Panc1 (cell line): ENCODE data around the gene CAPRIN2. TPM values are rescaled to one million over a fixed set of nuclear protein-coding genes. Genes with fewer than 3 reads are reported as not detected.

Source experiments
- ATAC-seq: fragments of 200-7000 bp; cut with Tn5 transposase; 2 replicates; pipeline ENCODE4 v1.9.1; 2020; ENCODE audit warnings: mild to moderate bottlenecking, moderate library complexity
- BruUV-seq: library from RNA; stranded (reverse); fragments of 400-500 nt; replicated peaks from 2 replicates; lab custom pipeline; 2021; lab: Mats Ljungman, UMichigan
- CTCF ChIA-PET: fragments of 300-600 bp; sonication (Branson Sonifier 250); formaldehyde crosslinking; loops from one replicate; lab custom pipeline; 2022; ENCODE audit warnings: antibody characterized with exemption; lab: Charles Lee
- POLR2A ChIA-PET: fragments of 300-600 bp; sonication (Branson Sonifier 250); formaldehyde crosslinking; loops from one replicate; lab custom pipeline; 2022; ENCODE audit warnings: antibody characterized with exemption; lab: Charles Lee
- DNase-seq: peaks from one replicate; pipeline ENCODE4 v3.0.0-alpha.2; 2010; ENCODE audit warnings: low read depth, low spot score
- H3K27ac ChIP-seq: 2 replicates; pipeline ENCODE4 v1.5.1; 2011; ENCODE audit warnings: mild to moderate bottlenecking, low read length, inconsistent platforms
- H3K27me3 ChIP-seq: fragments of 200-500 bp; sonication (Bioruptor generic); 2 replicates; pipeline ENCODE4 v1.6.0; 2014; ENCODE audit warnings: low read length, inconsistent platforms; ENCODE audit not compliant: control insufficient read depth, insufficient read depth
- H3K36me3 ChIP-seq: fragments of 200-500 bp; sonication (Bioruptor generic); 2 replicates; pipeline ENCODE4 v1.5.1; 2014; ENCODE audit warnings: inconsistent platforms, mild to moderate bottlenecking, low read length, moderate library complexity; ENCODE audit not compliant: control insufficient read depth, insufficient read depth
- H3K4me1 ChIP-seq: 2 replicates; pipeline ENCODE4 v1.5.1; 2011; ENCODE audit warnings: inconsistent platforms, mild to moderate bottlenecking, low read length, moderate library complexity; ENCODE audit not compliant: control insufficient read depth, insufficient read depth
- H3K4me3 ChIP-seq, 2 experiments: 2 replicates each; pipeline ENCODE4 v1.5.1; 2011 to 2012; ENCODE audit warnings: low read depth in 2 of 2, low read length in 2 of 2, mild to moderate bottlenecking in 2 of 2, inconsistent platforms in 1 of 2, moderate library complexity in 1 of 2
- H3K9me3 ChIP-seq: fragments of 200-500 bp; sonication (Bioruptor generic); 2 replicates; pipeline ENCODE4 v1.5.1; 2014; ENCODE audit warnings: low read depth, mild to moderate bottlenecking, inconsistent platforms, low read length, moderate library complexity; ENCODE audit not compliant: control insufficient read depth, insufficient read depth
- POLR2AphosphoS5 ChIP-seq: IDR thresholded peaks from 2 replicates; pipeline ENCODE4 v1.6.1; 2012; ENCODE audit warnings: mild to moderate bottlenecking, low read depth, low read length, moderate library complexity
- SIN3A ChIP-seq: IDR thresholded peaks from 2 replicates; pipeline ENCODE4 v1.6.1; 2012; ENCODE audit warnings: low read depth, mild to moderate bottlenecking, low read length, moderate library complexity, borderline replicate concordance; ENCODE audit not compliant: insufficient read depth
- TCF7L2 ChIP-seq: IDR thresholded peaks from 2 replicates; pipeline ENCODE4 v1.6.1; 2011; ENCODE audit warnings: mild to moderate bottlenecking, low read depth, low read length, inconsistent platforms
- in situ Hi-C: cut with HindIII; loops from 2 replicates; pipeline ENCODE4 v1.10.0; 2016; ENCODE audit warnings: low sequenced_read_pairs, low pct_unique_long_range_greater_than_20kb
- intact Hi-C: fragments of 100-400 bp; cut with micrococcal nuclease; formaldehyde crosslinking; loops from one replicate; pipeline ENCODE4 v1.10.0; 2022; ENCODE audit not compliant: unreplicated experiment
- total RNA-seq: library from RNA; stranded (reverse); gene quantifications from one replicate; pipeline ENCODE4 v1.2.1, GENCODE V29; 2021; ENCODE audit not compliant: unreplicated experiment
- TF ChIP-seq, protein P1 (sequence below), 2 experiments: IDR thresholded peaks; 2 replicates each; pipeline ENCODE4 v1.6.1; 2011 to 2012; ENCODE audit warnings: low read depth in 2 of 2, control low read depth in 1 of 2, low read length in 1 of 2, mild to moderate bottlenecking in 1 of 2, moderate library complexity in 1 of 2; ENCODE audit not compliant: insufficient read depth in 1 of 2
- TF ChIP-seq, protein P2 (sequence below): fragments of 450-650 bp; IDR thresholded peaks from 2 replicates; pipeline ENCODE4 v1.5.1; 2017; ENCODE audit warnings: mild to moderate bottlenecking

Gene CAPRIN2
- total RNA-seq, 1 experiment from 2014 or later = 28.6 TPM

DNA sequence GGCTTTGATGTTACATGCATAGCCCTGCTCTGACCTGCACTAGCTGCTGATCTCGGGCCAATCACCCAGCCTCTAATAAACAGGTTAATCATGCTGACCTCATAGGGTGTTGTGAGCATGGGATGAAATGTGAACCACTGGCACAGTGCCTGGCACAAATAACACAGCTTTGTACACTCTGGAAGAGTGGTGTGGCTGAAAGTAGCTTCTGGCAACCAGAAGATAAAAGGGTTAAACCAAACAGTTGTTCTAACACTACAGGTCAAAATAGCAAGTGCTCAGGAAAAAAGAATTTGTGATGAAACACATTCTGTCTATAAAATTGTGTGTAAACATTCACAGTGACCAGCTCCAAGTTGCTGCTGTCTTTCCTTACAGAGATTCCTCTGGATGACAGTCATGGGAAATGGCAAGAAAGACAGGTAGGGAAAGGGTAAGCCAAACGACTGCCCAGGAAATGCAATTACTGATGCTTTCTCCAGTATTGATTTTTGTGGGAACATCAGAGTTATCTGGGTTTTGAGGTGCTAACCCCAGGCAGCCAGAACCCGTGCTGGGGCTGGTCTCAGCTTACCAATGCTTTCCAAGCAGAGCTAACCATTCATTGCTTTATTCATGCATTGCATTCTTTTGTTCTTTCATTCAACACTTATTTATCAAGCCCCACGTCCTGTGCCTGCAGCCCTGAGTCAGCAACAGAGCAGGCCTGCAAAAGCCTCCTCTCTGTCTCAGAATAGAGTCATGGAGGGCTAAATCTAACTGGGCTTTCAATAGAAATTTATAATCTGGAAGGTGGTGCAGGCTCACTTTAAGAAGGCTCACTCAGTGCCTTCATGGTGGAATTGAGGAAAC, 38.1 kb upstream of the CAPRIN2 start:
- H3K27me3 ChIP-seq = no peaks in the 10 kb centered on the region
- no peak for TF ChIP-seq SIN3A
- TF ChIP-seq, protein P1, sequence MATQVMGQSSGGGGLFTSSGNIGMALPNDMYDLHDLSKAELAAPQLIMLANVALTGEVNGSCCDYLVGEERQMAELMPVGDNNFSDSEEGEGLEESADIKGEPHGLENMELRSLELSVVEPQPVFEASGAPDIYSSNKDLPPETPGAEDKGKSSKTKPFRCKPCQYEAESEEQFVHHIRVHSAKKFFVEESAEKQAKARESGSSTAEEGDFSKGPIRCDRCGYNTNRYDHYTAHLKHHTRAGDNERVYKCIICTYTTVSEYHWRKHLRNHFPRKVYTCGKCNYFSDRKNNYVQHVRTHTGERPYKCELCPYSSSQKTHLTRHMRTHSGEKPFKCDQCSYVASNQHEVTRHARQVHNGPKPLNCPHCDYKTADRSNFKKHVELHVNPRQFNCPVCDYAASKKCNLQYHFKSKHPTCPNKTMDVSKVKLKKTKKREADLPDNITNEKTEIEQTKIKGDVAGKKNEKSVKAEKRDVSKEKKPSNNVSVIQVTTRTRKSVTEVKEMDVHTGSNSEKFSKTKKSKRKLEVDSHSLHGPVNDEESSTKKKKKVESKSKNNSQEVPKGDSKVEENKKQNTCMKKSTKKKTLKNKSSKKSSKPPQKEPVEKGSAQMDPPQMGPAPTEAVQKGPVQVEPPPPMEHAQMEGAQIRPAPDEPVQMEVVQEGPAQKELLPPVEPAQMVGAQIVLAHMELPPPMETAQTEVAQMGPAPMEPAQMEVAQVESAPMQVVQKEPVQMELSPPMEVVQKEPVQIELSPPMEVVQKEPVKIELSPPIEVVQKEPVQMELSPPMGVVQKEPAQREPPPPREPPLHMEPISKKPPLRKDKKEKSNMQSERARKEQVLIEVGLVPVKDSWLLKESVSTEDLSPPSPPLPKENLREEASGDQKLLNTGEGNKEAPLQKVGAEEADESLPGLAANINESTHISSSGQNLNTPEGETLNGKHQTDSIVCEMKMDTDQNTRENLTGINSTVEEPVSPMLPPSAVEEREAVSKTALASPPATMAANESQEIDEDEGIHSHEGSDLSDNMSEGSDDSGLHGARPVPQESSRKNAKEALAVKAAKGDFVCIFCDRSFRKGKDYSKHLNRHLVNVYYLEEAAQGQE (IDR thresholded peaks at IDR 0.05; ENCODE audit: insufficient read depth in 1 of 2, low read depth in 2 of 2, low read length in 1 of 2) = no peak
- TF ChIP-seq, protein P2, sequence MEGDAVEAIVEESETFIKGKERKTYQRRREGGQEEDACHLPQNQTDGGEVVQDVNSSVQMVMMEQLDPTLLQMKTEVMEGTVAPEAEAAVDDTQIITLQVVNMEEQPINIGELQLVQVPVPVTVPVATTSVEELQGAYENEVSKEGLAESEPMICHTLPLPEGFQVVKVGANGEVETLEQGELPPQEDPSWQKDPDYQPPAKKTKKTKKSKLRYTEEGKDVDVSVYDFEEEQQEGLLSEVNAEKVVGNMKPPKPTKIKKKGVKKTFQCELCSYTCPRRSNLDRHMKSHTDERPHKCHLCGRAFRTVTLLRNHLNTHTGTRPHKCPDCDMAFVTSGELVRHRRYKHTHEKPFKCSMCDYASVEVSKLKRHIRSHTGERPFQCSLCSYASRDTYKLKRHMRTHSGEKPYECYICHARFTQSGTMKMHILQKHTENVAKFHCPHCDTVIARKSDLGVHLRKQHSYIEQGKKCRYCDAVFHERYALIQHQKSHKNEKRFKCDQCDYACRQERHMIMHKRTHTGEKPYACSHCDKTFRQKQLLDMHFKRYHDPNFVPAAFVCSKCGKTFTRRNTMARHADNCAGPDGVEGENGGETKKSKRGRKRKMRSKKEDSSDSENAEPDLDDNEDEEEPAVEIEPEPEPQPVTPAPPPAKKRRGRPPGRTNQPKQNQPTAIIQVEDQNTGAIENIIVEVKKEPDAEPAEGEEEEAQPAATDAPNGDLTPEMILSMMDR = no peak
- peak; percentile 58; the same call in 1 of the 2 replicates for TF ChIP-seq POLR2AphosphoS5
- peak; percentile 90 for TF ChIP-seq TCF7L2
- POLR2A ChIA-PET = no interaction called here
- no peaks in the 10 kb centered on the region for H3K36me3 ChIP-seq
- H3K4me3 ChIP-seq = peak overlapping the region in 1 of 2 experiments; percentile 7; a peak in 2 of 4 replicates
- ATAC-seq (peak; percentile 7; the same call in 1 of the 2 replicates), DNase-seq (peak; percentile 83)
- in situ Hi-C loops = no loop called here
- intact Hi-C loops = no loop called here
- BruUV-seq = no TSS peak
- H3K27ac ChIP-seq = peak overlapping the region; percentile 68
- H3K9me3 ChIP-seq = no peaks in the 10 kb centered on the region
- H3K4me1 ChIP-seq = peaks cover 45% of the 10 kb centered on the region
- CTCF ChIA-PET = interaction anchor here (0.6 to 1.9 kb wide), 2 partner anchors 10 to 38 kb away, joined by 4 to 6 read pairs; partner anchors contain the start of gene CAPRIN2

DNA sequence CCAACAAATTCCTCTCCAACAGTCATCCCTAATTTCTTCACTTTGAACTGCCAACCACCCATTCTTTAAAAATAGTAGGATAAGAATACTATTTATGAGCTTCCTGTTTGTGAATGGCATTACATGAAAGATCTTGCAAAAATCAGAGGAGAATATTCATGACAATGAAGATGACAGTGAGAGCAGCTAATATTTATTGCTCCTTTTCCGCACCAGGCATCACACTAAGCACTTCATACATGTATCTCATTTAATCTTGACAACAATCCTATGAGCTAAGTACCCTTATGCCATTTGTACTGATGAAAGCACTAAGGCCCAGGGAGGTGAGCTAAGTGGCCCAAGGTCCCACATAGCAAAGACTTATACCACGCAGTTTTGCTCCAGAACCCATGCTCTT, 37.3 kb upstream of the CAPRIN2 start:
- no peak for ATAC-seq
- H3K27me3 ChIP-seq = no peaks in the 10 kb centered on the region
- intact Hi-C loops = no loop called here
- CTCF ChIA-PET = interaction anchor here (1.9 kb wide), 1 partner anchor 37 kb away, joined by 4 read pairs; the partner anchor contains the start of gene CAPRIN2
- no peaks in the 10 kb centered on the region for H3K9me3 ChIP-seq
- in situ Hi-C loops = no loop called here
- no peaks in the 10 kb centered on the region for H3K36me3 ChIP-seq
- TF ChIP-seq POLR2AphosphoS5 = no peak
- H3K27ac ChIP-seq = peak overlapping the region; percentile 68
- POLR2A ChIA-PET = no interaction called here
- no TSS peak for BruUV-seq
- H3K4me3 ChIP-seq = no peak overlapping the region
- DNase-seq = no peak
- peaks cover 44% of the 10 kb centered on the region for H3K4me1 ChIP-seq
